GM12878 (cell line): Measurements from ENCODE around the gene KBTBD2.

Source experiments
- BHLHE40 ChIP-seq, 2 experiments: fragments of 450-650 bp in 1 of 2; IDR thresholded peaks; 2 replicates each; pipeline ENCODE4 v1.6.1; 2011 to 2017; ENCODE audit warnings: low read depth in 2 of 2, borderline replicate concordance in 1 of 2, improper control_type of control experiment in 1 of 2, low read length in 1 of 2, mild to moderate bottlenecking in 1 of 2
- CHD2 ChIP-seq: IDR thresholded peaks from 2 replicates; pipeline ENCODE4 v1.6.1; 2011; ENCODE audit warnings: low read depth, low read length, improper control_type of control experiment, borderline replicate concordance
- JUNB ChIP-seq: IDR thresholded peaks from 2 replicates; pipeline ENCODE4 v1.6.1; 2016; ENCODE audit warnings: antibody characterized with exemption, mild to moderate bottlenecking
- POLR2AphosphoS5 ChIP-seq: IDR thresholded peaks from 2 replicates; pipeline ENCODE4 v1.6.1; 2011; ENCODE audit warnings: mild to moderate bottlenecking, low read length, inconsistent platforms
- SMARCA5 ChIP-seq: fragments of 450-650 bp; IDR thresholded peaks from 2 replicates; pipeline ENCODE4 v1.6.1; 2017; ENCODE audit warnings: mild to moderate bottlenecking
- ZNF24 ChIP-seq: fragments of 450-650 bp; IDR thresholded peaks from 2 replicates; pipeline ENCODE4 v1.6.1; 2017; ENCODE audit warnings: antibody characterized with exemption, mild to moderate bottlenecking
- TF ChIP-seq, protein P1 (sequence below): IDR thresholded peaks from 2 replicates; pipeline ENCODE4 v1.6.1; 2011; ENCODE audit warnings: borderline replicate concordance, low read depth, mild to moderate bottlenecking, moderate library complexity, low read length; ENCODE audit not compliant: insufficient read depth, poor library complexity, severe bottlenecking
- TF ChIP-seq, protein P2 (sequence below): IDR thresholded peaks from 2 replicates; pipeline ENCODE4 v1.6.1; 2011; ENCODE audit warnings: borderline replicate concordance, low read depth, mild to moderate bottlenecking, moderate library complexity, mixed read lengths, low read length; ENCODE audit not compliant: insufficient read depth; ENCODE audit errors: extremely low read length
- TF ChIP-seq, protein P3 (sequence below): IDR thresholded peaks from 2 replicates; pipeline ENCODE4 v1.6.1; 2012; ENCODE audit warnings: low read depth, low read length, improper control_type of control experiment

DNA sequence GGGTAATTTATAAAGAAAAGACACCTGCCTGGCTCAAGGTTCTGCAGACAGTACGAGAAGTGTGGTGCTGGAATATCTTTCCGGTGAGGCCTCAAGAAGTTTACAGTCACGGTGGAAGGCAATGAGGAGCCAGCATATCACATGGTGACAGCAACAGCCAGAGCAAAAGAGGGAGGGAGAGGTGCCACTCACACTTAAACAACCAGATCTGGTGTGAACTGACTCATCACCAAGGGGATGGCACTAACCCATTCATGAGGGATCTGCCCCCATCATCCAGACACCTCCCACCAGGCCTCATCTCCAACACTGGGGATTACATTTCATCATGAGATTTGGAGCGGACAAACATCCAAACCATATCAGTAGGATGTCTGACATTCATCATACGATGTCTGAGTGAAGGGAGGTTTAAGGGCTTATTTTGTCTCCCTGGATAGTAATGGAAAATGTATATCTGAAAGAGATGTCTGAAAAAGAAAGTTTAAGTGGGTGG, 23.5 kb upstream of the KBTBD2 start:
- TF ChIP-seq, protein P1, sequence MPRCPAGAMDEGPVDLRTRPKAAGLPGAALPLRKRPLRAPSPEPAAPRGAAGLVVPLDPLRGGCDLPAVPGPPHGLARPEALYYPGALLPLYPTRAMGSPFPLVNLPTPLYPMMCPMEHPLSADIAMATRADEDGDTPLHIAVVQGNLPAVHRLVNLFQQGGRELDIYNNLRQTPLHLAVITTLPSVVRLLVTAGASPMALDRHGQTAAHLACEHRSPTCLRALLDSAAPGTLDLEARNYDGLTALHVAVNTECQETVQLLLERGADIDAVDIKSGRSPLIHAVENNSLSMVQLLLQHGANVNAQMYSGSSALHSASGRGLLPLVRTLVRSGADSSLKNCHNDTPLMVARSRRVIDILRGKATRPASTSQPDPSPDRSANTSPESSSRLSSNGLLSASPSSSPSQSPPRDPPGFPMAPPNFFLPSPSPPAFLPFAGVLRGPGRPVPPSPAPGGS = no peak
- TF ChIP-seq, protein P2, sequence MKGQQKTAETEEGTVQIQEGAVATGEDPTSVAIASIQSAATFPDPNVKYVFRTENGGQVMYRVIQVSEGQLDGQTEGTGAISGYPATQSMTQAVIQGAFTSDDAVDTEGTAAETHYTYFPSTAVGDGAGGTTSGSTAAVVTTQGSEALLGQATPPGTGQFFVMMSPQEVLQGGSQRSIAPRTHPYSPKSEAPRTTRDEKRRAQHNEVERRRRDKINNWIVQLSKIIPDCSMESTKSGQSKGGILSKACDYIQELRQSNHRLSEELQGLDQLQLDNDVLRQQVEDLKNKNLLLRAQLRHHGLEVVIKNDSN = no peak
- TF ChIP-seq BHLHE40 (IDR thresholded peaks at IDR 0.05; ENCODE audit: borderline replicate concordance in 1 of 2, low read depth in 2 of 2, low read length in 1 of 2) = no peak
- no peak for TF ChIP-seq SMARCA5
- TF ChIP-seq JUNB = no peak
- no peak for TF ChIP-seq ZNF24
- no peak for TF ChIP-seq POLR2AphosphoS5
- TF ChIP-seq, protein P3, sequence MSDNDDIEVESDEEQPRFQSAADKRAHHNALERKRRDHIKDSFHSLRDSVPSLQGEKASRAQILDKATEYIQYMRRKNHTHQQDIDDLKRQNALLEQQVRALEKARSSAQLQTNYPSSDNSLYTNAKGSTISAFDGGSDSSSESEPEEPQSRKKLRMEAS = no peak
- TF ChIP-seq CHD2 = no peak
